CD4-positive, alpha-beta T cell treated with Interleukin-17A for 1 hour (primary cell): Measurements from ENCODE around the gene RASGRP4.
A peak's percentile ranks its signal among the peaks of the same experiment; 100 is the strongest.
"Not testable (repeated sequence)": the region's sequence is repeated elsewhere in the genome, so short reads cannot be mapped to it uniquely, and the experiment has no call there.

ENCODE experiments used
- DNase-seq: peaks from one replicate; pipeline ENCODE4 v3.0.0-alpha.2; 2020

Gene RASGRP4, protein sequence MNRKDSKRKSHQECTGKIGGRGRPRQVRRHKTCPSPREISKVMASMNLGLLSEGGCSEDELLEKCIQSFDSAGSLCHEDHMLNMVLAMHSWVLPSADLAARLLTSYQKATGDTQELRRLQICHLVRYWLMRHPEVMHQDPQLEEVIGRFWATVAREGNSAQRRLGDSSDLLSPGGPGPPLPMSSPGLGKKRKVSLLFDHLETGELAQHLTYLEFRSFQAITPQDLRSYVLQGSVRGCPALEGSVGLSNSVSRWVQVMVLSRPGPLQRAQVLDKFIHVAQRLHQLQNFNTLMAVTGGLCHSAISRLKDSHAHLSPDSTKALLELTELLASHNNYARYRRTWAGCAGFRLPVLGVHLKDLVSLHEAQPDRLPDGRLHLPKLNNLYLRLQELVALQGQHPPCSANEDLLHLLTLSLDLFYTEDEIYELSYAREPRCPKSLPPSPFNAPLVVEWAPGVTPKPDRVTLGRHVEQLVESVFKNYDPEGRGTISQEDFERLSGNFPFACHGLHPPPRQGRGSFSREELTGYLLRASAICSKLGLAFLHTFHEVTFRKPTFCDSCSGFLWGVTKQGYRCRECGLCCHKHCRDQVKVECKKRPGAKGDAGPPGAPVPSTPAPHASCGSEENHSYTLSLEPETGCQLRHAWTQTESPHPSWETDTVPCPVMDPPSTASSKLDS

DNA sequence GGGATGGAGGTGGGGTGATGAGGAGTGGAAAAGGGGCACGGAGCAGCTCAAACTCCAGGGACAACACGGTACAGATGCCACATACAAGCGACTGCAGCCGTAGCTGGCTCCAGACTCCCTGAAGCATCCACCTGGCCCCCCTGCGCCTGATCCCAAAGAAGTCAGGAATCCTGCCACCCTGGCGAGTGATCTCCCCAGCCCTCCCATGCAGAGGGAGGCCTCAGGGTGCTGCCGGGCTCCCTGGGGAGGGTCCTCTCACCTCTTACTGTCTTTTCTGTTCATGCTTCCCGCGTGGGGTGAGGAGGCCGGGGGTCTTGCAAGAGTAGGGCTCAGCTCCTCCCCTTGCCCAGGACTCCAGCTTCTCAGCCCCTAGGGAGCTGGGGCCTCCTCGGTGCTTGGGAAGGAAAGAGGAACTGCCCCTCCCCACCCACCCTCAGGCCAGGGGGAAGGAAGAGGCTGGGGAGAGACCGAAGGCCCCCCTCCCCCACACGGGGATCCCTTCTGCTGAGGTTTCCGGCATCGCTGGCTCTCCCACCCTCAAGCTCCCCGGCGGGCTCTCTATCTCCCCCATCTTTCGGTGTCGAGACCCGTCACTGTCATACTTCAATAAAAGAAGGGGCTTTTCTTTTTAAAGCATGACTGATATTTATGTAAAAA, at the start of gene RASGRP4:
RASGRP4 (minus strand) TSS at position 410 of the 657 bp plus-strand sequence; CDS start at position 282, 128 bp downstream.
- peak; percentile 53 for DNase-seq

DNA sequence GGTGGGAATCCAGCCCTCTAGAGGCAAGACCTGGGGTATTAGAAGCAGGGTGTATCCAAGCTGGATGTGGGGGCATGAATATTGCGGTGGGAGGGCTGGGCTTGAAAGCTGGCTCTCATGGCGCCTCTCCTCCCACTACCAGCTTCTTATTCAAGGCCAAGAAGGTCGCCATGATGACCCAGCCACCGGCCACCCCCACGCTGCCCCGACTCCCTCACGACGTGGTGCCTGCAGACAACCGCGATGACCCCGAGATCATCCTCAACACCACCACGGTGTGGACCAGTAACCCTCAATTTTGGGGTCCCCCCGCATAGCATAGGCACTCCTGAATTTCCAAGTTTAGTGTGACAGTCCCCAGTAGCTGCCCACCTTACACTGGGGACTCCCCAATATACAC, 49.2 kb upstream of the RASGRP4 start:
- DNase-seq: no peak

DNA sequence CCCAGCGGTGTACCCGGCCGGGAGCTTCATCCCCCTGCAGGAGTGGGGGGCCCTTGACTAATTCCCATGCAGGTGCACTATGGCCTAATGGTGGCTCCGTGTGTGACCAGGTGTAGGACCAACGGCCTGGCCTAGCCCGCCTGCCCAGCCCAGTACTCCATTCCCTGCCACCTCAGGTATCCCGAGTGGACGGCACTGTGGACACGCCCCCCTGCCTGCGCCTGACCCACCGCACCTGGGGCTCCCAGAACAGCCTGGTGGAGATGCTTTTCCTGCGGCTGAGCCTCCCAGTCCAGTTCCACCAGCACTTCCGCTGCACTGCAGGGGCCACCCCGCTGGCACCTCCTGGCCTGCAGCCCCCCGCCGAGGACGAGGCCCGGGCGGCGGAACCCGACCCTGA, 47.2 kb upstream of the RASGRP4 start:
- no peak for DNase-seq

DNA sequence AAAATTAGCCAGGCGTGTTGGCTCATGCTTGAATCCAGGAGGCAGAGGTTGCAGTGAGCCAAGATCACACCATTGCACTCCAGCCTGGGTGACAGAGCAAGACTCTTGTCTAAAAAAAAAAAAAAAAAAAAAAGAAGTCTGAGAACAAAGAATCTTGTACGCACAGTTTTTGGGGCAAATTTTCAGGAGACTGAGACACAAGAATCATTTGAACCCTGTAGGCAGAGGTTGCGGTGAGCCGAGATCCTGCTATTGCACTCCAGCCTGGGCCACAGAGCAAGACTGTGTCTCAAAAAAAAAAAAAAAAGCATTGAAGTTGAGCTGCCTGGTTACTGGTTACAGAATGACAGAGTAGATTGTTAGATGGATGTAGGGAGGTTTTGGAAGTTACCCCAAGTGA, 46.7 kb upstream of the RASGRP4 start:
- DNase-seq: not testable (repeated sequence)

DNA sequence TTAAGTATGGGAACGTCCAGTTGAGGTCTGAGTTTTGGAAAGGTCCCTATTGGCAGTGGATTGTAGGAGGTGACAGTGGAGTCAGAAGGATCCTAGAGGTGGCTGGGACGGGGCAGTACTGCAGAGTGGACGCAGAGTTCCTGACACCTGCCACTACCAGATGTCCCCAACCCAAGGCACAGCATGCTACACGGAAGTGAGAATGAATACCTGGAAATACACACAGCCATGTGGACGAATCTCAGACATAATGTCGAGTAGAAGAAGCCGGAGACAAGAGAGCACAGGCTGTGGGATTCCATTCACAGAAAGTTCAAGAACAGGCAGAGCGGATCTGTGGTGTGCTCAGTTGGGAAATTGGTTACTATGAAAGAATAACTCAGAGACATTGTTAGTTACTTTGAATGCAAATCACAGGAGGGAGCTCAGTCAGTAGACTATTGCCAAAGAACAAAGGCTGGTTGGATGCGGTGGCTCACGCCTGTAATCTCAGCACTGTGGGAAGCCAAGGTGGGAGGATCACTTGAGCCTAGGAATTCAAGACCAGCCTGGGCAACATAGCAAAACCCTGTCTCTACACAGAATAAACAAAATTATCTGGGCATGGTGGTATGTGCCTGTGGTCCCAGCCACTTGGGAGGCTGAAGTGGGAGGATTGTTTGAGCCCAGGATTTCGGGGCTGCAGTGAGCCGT, 44.9 kb upstream of the RASGRP4 start:
- DNase-seq: no peak

DNA sequence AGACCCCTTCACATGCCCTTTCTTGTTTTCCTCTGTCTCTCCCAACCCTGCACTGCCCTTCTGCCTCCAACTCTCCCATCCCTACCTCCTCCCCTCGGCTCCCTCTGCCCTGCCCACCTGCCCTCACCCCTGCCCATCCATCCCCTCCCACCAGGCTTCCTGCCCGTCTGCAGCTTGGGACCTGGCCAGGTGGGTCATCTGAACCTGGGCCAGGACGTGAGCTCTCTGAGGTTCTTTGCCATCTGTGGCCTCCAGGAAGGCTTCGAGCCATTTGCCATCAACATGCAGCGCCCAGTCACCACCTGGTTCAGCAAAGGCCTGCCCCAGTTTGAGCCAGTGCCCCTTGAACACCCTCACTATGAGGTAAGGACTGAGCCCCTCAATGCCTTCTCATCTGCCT, 43.1 kb upstream of the RASGRP4 start:
- no peak for DNase-seq

DNA sequence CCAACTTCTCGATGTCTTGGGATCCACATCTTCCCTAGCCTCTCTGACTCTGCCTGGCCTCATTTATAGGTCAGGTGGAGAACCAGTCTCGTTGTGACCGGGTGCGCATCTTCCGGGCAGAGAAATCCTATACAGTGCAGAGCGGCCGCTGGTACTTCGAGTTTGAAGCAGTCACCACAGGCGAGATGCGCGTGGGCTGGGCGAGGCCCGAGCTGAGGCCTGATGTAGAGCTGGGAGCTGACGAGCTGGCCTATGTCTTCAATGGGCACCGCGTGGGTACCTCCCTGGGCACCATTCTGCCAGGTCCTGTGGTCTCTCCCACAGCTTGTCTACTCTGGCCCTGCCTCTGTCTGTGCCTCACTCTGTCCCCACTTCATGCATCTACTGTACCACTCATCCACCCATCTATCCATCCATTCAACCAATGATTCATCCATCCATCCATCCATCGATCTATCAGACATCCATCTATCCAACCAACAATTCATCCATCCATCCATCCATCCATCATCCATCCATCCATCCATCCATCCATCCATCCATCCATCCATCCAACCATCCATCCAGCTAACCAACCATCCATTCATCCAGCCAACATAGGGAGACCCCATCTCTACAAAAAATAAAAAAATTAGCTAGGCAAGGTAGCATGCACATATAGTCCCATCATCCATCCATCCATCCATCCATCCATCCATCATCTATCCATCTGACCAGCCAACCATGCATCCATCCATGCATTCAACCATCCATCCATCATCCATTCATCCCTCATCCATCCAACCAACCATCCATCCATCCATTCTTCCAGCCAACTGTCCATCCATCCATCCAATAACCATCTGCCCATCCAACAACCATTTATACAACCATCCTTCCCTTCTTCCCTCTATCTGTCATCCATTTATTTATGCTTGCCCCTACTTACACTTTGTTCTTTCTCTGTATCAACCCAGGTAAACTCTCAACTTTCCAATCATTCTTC, 41.8 kb upstream of the RASGRP4 start:
- no peak for DNase-seq

DNA sequence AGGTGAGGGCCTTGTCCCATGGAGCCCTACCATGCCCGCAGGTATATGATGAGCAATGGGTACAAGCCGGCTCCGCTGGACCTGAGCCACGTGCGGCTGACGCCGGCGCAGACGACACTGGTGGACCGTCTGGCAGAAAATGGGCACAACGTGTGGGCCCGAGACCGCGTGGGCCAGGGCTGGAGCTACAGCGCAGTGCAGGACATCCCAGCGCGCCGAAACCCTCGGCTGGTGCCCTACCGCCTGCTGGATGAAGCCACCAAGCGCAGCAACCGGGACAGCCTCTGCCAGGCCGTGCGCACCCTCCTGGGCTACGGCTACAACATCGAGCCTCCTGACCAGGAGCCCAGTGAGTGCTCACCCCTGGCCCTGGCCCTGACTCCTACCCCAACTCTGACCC, 40.0 kb upstream of the RASGRP4 start:
- DNase-seq: no peak

DNA sequence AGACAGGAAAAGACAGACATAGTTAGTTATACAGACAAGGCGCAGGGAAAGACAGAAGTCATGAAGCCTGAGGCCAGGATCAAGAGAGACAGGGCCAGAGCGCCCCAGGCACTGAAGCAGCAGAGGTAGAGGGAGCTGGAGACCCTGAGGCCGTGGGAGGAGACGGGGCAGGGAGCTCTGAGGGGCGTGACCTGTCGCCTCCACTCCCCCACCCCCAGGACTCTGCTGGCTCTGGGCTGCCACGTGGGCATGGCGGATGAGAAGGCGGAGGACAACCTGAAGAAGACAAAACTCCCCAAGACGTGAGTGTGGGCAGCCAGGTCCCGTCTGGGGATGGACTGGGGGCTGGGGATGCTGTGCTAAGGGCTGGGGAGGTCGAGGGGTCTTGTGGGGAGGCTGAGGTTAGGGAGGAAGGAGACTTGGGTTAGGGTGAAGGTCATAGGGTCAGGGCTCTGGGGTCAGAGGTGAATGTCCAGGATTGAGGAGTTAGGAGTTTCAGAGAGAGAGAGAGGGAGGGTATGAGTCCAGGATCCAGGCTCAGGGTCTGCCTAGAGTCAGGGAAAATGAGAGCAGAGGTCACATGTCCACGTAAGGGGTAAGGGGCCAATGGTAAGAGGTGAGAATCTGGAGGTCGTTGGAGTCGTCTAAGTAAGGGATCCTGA, 38.5 kb upstream of the RASGRP4 start:
- DNase-seq: no peak

DNA sequence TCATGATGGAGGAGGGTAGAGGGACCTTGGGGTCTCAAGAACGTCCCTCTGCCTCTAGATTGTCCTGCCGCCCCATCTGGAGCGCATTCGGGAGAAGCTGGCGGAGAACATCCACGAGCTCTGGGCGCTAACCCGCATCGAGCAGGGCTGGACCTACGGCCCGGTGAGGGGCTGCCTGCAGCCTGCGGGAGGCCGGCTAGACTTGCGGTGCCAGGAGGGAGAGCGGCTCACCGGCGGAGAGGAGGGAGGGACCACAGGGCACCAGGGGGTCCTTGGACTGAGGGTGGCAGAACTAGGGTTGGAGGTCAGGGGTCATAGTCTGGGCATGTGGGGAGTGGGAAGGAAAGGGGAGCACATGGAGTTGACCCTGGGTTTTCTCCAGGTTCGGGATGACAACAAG, 37.3 kb upstream of the RASGRP4 start:
- no peak for DNase-seq

DNA sequence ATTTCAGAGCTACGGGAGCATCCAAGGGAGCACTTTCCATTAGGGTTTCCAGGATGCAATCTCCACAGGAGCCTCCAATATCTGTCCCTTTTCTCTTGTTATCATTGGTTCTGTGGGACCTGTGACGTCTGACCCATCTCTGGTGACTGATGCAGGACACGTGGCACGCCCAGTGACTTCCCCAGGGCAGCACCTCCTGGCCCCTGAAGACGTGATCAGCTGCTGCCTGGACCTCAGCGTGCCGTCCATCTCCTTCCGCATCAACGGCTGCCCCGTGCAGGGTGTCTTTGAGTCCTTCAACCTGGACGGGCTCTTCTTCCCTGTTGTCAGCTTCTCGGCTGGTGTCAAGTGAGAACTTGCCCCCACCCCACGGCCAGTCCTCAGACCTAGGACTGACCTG, 33.0 kb upstream of the RASGRP4 start:
- DNase-seq: no peak

DNA sequence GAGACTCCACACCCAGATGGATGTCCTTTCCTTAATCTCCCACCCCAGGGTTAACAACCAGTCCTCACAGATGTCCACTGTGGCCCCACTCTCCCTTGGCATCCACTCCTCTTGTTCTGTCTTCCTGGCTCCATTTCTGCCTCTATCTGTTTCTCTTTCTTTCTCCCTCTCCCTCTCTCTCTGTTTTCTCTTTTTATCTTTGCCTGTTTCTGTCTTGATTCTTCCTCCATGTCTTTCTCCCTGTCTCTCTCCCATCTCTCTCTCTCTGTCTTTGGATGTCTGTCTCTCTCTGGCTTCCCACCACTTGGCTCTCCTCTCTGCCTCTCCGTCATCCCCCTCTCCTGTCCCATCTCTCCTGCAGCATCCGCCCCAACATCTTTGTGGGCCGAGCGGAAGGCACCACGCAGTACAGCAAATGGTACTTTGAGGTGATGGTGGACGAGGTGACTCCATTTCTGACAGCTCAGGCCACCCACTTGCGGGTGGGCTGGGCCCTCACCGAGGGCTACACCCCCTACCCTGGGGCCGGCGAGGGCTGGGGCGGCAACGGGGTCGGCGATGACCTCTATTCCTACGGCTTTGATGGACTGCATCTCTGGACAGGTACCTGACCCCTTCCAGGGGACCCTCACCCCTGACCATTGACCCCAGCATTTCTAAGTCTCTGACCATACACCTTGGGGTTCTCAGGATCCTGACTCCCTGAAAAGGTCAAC, 31.8 kb upstream of the RASGRP4 start:
- no peak for DNase-seq

DNA sequence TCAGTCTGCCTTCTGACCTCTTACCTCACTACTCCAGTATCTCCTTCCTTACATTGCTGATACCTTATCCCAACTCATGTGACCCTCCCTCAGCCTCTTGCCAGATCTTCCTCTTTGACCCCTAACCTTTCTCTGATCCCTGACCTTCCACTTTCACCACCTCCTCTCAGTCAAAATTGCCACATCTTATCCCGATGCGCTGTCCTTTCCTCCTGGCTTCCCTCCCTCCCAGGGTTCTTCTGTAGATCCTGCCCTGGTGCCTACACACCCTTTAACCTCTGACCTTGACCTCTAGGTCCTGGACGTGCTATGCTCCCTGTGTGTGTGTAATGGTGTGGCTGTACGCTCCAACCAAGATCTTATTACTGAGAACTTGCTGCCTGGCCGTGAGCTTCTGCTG, 31.2 kb upstream of the RASGRP4 start:
- DNase-seq: no peak

DNA sequence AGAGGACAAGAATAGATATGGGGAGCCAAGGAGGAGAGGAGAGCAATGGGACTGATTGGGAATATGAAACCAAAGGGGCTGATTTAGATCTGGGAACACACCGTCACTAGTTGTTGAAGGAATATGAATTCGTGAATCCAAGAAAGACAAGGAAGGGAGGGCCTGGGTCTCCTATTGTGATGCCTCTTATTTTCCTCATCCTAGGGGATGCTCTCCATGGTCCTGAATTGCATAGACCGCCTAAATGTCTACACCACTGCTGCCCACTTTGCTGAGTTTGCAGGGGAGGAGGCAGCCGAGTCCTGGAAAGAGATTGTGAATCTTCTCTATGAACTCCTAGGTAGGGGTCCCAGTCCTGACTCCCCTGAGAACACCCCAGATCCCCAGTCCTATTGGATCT, 29.0 kb upstream of the RASGRP4 start:
- DNase-seq: no peak

DNA sequence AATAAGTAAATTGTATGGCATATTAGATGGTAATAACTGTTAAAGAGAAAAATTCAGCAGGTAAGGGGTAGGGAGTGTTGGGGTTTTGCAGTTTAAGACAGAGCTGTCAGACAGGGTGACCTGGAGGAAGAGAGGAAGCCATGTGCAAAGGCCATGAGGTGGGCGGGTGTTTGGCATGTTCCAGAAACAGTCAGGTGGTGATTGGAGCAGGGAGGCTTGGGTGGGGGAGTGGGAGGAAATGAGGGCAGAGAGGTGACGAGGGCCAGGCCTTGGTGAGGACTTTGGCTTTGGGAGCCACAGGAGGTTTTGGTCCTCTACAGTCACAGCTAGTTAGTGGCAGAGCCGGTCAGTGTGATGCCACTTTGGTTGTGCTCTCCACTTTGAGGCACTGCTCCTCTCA, 27.6 kb upstream of the RASGRP4 start:
- DNase-seq: no peak

DNA sequence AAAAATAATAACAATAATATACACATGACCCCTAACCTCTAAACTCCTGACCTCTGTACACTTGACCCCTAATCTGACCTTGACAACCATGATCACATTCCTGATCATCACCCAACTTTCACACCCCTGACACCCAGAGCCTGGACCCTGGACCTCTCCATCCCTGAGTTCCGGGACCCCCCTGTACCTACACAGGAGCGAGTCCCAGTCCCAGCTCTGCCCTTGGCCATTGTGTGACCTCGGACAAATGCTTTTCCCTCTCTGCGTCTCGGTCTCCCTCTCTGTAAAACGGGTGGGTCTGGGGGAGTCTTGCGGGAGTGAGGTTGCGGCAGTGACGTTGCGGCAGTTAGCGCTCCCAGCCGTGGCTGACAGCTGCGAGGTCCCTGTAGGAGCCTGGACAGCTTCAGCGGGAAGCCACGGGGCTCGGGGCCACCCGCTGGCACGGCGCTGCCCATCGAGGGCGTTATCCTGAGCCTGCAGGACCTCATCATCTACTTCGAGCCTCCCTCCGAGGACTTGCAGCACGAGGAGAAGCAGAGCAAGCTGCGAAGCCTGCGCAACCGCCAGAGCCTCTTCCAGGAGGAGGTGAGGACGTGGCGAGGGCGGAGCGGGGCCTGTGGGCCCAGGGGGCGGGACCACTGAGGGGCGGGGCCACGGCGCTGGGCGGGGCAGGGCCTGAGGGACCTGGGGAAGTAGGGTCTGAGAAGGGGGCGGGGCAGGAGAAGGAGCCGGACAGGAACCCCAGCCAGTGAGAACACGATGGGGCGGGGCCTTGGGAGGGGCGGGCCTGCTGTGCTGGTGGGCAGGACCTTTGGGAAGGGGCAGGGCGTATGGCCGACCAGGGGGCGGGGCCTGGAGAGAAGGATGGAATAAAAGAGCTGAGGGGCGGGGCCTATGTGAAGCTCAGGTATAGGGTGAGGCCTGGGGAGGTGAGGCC, 26.7 kb upstream of the RASGRP4 start:
- no peak for DNase-seq

DNA sequence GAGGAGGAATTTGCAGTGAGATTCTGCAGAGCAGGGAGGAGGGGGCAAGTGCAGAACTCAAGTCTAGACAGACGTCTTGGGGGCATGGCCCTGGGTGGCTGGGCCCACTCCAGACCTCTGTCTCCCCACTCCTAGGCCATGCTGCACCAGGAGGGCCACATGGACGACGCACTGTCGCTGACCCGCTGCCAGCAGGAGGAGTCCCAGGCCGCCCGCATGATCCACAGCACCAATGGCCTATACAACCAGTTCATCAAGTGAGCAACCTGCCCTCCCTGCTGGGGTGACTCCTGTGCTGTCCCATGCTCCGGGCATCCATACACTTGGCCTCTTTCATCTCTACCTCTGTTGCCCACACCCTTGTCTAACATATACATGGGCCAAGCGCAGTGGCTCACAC, 25.6 kb upstream of the RASGRP4 start:
- DNase-seq: no peak

DNA sequence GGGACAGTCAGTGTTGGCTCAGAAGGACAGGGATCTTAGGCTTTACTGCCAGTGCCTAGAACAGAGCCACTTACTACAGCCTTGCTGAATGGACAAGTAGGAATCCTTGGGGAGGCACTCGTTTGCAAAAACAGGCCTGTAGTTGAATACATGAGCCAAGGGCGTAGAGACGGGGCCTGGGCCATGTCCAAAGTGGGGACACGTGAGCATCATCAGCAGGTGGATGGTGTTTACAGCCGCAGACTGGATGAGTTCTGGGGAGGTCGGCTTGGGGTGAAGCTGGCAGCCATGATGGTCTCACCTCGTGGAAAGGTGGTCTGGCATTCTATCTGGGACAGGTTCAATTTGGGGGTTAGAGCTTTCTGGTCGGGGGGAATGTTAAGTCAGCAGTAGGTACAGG, 25.0 kb upstream of the RASGRP4 start:
- DNase-seq: no peak

DNA sequence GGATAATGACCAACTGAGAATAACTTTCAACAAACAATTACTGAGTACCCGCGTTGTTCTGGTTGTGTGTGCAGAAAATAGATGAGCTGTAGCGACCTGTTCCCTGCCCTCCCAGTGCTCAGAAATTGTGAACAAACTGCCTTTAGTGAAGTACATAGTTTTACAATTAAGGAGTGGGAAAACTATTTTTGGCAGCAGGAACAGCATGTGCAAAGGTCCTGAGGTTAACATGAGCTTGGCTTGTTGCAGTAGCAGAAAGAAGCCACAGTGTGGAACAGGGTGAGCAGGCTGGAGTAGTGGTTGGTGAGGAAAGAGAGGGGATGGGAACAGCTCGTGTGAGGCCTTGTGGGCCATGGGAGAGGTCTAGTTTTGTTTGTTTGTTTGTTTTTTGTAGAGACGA, 23.5 kb upstream of the RASGRP4 start:
- no peak for DNase-seq

DNA sequence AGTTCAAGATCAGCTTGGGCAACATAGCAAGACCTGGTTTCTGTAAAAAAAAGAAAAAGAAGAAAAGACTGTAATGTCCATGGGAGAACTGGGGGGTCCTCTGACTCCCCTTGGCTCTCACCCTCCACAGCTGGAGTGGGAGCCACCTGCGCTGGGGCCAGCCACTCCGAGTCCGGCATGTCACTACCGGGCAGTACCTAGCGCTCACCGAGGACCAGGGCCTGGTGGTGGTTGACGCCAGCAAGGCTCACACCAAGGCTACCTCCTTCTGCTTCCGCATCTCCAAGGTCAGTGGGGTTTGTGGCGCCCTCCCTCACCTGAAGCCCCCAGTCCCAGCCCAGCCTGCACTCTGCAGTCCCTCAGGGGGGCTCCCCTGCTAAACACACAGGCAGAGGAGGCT, 22.2 kb upstream of the RASGRP4 start:
- DNase-seq: no peak
